Measurements from ENCODE around the gene RRAGC. TPM values are rescaled to one million over a fixed set of nuclear protein-coding genes. Genes with fewer than 3 reads are reported as not detected.

RRAGC gene
- total and polyA plus RNA-seq, 2 experiments from 2014 or later: 9.3 to 12.8 TPM

GRCh38 chr1:38820860-38821259 is 38.7 kb downstream of the RRAGC start:
- TF ChIP-seq ZNF331 (CRISPR knock-in tag; IDR thresholded peaks at IDR 0.05; ENCODE audit: low read depth): no peak
- TF ChIP-seq CREB1 (CRISPR knock-in tag; IDR thresholded peaks at IDR 0.05; ENCODE audit: low read depth): no peak
- TF ChIP-seq EZH2phosphoT487 (IDR thresholded peaks at IDR 0.05; ENCODE audit: unreplicated experiment): no peak
- no peak for TF ChIP-seq ZNF114 (CRISPR knock-in tag; IDR thresholded peaks at IDR 0.05)
- TF ChIP-seq NANOG (IDR thresholded peaks at IDR 0.05; ENCODE audit: borderline replicate concordance): no peak
- no peak for TF ChIP-seq EZH2 (IDR thresholded peaks at IDR 0.05; ENCODE audit: low read depth, unreplicated experiment)
- no peak for TF ChIP-seq POLR2AphosphoS5 (IDR thresholded peaks at IDR 0.05; ENCODE audit: low read depth)
- no peak for TF ChIP-seq JUNB (IDR thresholded peaks at IDR 0.05; ENCODE audit: unreplicated experiment)
- no peak for TF ChIP-seq REST (IDR thresholded peaks at IDR 0.05; ENCODE audit: unreplicated experiment)
- TF ChIP-seq ZNF462 (CRISPR knock-in tag; IDR thresholded peaks at IDR 0.05): no peak
- Mint-ChIP-seq H3K36me3 (ENCODE audit: low read depth) (peaks cover 7% of the 10 kb centered on the region; the same call in 2 of the 3 replicates), H3K4me1 (peaks cover 7% of the 10 kb centered on the region; the same call in 2 of the 3 replicates), H3K27ac (no peak overlapping the region), H3K4me3 (no peak overlapping the region), H3K9me3 (peaks cover 10% of the 10 kb centered on the region; the same call in 2 of the 3 replicates), H3K27me3 (ENCODE audit: insufficient read depth, low read depth, poor library complexity) (peaks cover 17% of the 10 kb centered on the region)
- H3K4me2 ChIP-seq: no peak overlapping the region
- DNase-seq (ENCODE audit: low spot score): no peak
- peaks cover 8% of the 10 kb centered on the region; the same call in 1 of the 2 replicates for H3K4me1 ChIP-seq (ENCODE audit: insufficient read depth)
- H4K20me1 ChIP-seq (replicated peaks; ENCODE audit: insufficient read depth): no peaks in the 10 kb centered on the region
- H3K36me3 ChIP-seq (ENCODE audit: insufficient read depth): no peaks in the 10 kb centered on the region
- no peak overlapping the region for H3K4me3 ChIP-seq
- no peak for ATAC-seq
- H3K79me2 ChIP-seq (replicated peaks; ENCODE audit: insufficient read depth): no peaks in the 10 kb centered on the region
- H2AFZ ChIP-seq: no peak overlapping the region
- peaks cover 42% of the 10 kb centered on the region for H3K27me3 ChIP-seq (ENCODE audit: insufficient read depth)
- H3K27ac ChIP-seq (ENCODE audit: low read depth): no peak overlapping the region
- H3K9me2 ChIP-seq (ENCODE audit: insufficient read depth): no peaks in the 10 kb centered on the region
- no peaks in the 10 kb centered on the region for H3F3A ChIP-seq (replicated peaks; ENCODE audit: low read depth)
